Umbilical cord (tissue), 2 donors: Measurements from ENCODE around the gene PDE6A. TPM values are rescaled to one million over a fixed set of nuclear protein-coding genes. Genes with fewer than 3 reads are reported as not detected.

Experiments used
- DNase-seq: peaks from one replicate; pipeline ENCODE4 v3.0.0-alpha.2; 2015; ENCODE audit warnings: low spot score
- total RNA-seq: library from RNA; depleted of rRNA; stranded (reverse); fragments of >200 nt; gene quantifications from one replicate; pipeline ENCODE4 v1.2.3, GENCODE V29; 2014; ENCODE audit warnings: low replicate concordance; ENCODE audit not compliant: insufficient read depth

The PDE6A gene
- 5.3 TPM for total RNA-seq

DNA sequence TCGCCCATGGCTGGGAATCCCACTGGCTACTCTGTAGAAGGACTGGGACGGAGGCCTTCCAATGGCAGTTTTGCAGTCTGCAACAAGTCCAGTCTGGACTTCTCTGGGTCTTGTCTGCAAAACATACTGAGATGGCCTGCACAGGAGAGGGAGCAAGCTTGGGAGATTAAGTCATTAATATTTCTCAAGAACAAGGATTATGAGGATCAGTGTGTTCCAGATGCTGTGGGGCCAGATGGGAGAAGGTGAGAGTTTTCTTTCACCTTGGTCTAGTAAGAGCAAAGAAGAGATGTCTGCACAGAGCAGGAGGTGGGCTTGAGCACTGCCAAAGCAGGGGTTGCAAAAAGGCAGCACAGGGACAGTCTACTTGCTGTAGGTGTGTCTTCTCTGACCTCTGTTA, at the start of gene PDE6A:
TSS of gene PDE6A (minus strand) at position 128 of the 400 bp plus-strand sequence. CDS start at position 8, 120 bp downstream.
- DNase-seq, result no peak

DNA sequence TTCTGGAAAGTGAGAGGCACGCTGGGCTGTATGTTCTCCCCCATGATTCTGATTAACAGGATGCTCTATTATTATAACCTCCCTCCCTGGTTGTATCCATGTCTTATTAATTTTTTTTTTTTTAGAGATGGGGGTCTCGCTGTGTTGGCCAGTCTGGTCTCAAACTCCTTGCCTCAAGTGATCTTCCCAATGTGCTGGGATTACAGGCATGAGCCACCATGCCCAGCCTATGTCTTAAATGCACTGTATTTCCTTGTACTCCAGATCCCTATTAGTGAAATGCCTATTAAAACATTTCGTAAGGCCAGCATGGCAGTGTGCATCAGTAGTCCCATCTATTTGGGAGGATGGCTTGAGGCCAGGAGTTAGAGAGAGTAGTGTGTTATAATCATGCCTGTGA, 48.9 kb upstream of the PDE6A start:
- no peak for DNase-seq

DNA sequence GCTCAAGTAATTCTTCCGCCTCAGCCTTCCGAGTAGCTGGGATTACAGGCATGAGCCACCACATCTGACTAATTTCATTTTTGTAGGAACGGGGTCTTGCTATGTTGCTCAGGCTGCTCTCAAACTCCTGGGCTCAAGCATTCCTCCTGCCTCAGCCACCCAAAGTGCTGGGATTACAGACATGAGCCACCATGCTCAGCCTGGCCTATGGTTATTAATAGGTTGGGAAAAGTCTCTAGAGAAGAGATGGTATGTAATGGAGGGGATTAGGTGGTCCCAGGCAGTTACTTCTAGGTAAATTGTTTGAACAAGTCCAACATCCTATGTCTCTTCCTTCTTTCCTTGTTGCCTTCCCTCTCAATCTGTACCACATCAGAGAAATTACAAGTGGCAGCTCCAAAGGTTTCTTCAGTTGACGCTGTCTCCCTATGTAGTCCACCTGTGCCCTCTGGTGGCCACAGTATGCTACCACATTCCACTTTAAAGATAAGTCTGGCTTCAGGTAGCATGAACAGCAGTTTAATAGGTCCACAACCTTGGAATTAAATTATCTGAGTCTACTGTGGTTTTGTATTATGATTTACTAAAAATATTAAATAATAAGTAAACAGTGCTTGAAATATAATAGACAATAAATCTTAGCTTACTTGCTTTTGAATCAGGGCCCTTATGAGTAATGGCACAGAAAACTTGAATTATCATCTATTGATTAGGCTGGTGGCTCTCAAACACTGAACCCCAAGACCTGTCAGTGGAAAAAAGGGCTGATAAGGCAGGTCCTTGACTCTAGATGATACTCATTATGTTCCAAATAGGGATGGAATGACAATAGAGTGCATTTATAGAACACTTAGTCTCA, 46.2 kb upstream of the PDE6A start:
- peak; percentile 82 for DNase-seq

DNA sequence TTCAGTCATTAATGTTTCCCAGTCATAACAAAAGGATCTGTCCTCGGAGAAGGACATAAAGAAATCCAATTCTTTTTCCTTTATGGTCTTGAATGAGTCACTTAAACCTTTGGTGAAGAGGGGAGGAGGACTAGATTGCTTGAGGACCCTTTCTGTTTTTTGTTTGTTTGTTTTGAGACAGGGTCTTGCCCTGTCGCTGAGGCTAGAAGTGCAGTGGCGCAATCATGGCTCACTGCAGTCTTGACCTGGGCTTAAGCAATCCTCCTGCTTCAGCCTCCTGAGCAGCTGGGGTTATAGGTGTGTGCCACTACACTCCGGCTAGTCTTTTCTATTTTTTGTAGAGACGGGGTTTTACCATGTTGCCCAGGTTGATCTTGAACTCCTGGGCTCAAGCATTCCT, 43.5 kb upstream of the PDE6A start:
- DNase-seq, result no peak

DNA sequence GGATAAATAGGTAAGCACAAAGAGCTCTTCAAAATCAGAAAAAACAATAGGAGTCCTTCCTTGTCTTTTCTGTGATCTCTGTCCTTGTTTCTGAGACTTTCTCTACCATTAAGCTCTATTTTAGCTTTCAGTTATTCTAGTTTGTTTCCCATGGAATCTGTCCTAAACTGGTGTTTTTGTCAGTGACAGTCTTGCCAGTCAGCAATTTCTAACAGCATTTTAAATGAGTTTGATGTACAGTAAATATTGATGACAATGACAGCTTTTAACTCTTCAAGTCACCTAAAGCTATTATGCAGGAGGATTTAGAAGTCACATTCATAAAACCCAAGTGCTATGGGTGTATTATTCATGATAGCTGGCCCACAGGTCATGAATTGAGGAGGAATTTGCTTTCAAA, 37.9 kb upstream of the PDE6A start:
- no peak for DNase-seq

DNA sequence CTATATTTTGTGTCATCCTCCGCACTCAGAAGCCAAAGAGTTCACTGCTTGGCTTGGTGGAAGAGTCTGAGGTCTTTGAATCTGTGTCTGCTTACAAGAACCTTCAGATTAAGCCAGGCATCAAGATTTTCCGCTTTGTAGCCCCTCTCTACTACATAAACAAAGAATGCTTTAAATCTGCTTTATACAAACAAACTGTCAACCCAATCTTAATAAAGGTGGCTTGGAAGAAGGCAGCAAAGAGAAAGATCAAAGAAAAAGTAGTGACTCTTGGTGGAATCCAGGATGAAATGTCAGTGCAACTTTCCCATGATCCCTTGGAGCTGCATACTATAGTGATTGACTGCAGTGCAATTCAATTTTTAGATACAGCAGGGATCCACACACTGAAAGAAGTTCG, 36.6 kb upstream of the PDE6A start:
- DNase-seq, result no peak

DNA sequence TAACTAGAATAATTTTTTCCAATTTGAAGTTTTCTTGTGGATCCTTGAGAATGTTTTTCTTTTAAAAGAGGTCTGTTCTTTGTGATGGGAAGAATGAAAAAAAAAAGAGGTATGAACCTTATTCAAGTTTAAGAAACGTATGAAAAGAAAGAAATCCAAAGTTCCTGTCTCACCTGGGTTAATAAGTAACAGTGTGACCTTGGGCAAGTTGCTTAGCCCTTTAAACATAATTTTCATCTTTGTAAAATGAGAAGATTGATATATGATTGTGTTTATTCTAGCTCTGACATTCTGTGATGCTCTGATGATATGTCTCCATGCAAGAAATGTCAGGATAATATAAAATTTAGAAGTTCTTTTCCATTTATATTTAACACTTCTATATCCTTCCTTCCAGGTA, 35.3 kb upstream of the PDE6A start:
- DNase-seq, result no peak

DNA sequence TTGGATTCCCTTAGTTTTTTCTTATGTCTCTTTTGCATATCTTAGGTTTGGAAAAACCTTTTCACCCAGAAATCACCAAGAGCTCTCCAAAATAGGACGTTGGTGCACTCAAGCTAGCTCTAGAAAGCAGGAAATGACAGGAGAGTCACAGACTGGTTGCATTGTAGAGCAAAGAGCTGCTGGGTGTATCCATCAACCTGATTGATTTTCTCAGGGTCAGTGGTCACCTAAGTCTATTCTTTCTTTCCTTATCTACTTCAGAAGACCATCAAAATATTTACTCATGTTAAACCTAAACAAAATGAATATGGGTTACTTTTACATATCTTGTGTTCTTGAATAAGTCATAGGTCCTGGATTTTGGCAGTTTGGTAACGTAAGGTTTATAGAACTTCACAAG, 30.8 kb upstream of the PDE6A start:
- DNase-seq, result no peak

DNA sequence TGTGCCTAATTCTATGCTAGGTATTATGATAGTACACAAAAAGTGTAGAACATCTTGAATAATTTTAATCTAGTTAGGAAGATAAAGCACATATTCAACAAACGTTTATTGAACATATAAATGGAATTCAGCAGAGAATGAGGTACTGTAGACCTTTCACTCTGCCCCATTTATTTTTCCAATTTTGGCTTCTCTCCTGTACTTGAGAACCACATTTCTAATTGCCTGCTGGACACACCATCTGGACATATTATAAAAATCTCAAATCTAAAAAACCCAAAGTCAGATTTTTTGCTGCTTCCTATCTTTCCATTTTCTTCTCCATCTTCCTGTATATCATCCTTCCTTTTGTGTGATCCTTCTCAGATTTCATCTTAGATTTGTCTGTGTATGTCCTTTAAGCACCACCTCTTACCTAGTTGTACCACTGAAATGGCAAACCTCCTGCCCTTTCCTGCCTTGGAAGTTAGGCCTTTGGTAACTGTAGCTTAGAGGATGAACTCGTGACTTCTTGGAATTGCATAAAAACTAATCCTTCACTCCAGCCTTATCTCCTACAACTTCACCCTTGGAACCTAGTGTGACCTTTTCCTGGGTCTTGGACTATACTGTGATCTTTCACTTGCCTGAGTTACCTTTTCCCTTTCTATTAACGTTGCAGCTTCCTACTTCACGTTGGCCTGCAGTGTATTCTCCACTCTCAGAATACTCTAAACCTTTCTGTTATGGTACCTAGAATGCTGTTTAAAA, 24.8 kb upstream of the PDE6A start:
- DNase-seq, result no peak

DNA sequence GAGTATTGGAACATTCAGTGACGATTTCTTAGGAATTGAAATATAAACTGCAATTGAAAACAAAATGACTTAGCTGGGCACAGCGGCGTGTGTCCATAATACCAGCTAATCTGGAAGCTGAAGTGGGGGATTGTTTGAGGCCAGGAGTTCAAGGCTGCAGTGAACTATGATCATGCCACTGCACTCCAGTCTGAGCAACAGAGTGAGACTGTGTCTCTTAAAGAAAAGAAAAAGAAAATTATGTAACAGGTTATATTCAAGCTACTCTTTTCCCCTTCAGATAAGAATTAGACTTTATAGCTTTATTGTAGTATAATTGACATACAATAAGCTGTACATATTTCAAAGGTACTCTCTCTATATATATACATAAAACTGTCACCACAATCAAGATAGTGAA, 22.4 kb upstream of the PDE6A start:
- no peak for DNase-seq

DNA sequence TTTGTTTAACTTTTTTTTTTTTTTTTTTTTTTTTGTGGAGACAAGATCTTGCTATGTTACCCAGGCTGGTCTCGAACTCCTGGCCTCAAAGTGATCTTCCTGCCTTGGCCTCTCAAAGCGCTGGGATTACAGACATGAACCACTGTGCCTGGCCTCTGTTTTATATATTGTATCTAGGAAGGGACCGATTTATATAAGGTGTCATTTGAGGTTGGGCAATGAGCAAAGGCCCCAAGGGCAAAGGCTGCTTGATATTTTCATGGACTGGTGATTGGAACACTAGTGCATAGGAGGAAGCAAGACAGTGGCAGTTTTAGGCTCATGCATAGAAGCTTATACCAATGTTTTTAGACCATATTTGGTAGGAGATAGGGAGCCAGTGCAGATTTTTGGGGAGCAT, 19.1 kb upstream of the PDE6A start:
- no peak for DNase-seq

DNA sequence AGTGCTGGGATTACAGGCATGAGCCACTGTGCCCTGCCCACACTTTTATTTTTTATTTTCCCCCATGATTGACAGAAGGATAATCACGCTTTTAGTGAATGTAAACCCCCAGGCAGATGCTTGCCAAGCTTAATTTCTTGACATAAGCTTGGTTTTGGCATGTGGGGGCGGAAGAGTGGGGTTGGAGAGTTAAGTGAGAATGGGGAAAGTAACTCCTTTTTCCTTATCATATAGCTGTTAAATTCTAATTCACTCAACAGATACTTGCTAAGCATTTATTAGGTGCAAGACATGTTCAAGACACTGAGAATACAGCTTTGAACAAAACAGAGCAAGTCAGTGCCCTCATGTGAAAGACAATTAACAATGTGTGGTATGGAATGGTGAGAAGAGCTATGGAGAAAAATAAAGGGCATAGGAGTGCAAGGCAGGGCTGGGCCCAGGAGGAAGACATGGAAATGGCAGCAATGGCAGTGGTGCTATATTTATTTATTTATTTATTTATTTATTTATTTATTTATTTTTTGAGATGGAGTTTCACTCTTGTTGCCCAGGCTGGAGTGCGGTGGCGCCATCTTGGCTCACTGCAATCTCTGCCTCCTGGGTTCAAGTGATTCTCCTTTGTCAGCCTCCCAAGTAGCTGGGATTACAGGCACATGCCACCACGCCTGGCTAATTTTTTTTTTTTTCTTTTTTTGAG, 18.2 kb upstream of the PDE6A start:
- DNase-seq, result no peak

DNA sequence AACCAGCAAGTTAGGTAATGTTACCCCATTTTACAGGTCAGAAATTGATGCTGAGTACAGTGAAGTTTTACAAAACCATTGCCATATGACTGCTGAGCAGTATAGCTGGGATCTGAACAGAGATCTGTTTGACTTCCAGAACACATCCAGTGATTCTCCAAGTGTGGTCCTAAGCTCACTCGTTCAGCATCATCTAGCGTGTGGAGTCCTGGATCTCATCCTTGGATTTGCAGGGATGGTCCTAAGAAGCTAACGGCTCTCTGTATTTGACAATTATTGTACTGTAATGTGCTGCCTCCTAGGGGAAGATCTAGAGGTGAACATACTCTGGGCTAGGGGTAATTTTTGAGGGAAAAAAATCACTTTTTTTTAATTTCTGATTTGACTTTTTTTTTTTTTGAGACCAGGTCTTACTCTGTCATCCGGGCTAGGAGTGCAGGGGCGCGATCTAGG, 17.4 kb upstream of the PDE6A start:
- peak; percentile 68 for DNase-seq

DNA sequence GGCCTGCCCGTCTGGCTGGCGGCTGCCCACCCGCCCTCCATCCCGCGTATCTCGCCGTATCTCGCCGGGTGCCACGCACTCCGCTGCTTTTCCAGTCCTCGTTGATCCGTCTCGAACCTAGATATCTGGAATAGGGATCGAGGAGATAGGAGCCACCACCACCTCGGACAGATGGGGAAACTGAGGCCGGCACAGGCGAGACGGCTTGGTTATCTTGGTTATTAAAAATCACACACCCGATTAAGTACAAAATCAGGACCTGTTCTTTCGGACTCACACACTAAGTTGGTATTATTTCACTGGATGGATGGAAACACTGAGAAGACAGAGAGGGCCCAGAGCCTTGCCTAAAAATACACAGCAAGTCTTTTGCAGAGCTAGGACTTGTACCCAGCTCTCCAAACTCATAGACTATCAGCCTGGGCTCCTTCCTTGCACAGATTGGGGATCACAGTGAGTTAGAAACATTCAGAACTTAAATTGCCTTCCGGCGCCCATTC, 16.6 kb upstream of the PDE6A start:
- no peak for DNase-seq

DNA sequence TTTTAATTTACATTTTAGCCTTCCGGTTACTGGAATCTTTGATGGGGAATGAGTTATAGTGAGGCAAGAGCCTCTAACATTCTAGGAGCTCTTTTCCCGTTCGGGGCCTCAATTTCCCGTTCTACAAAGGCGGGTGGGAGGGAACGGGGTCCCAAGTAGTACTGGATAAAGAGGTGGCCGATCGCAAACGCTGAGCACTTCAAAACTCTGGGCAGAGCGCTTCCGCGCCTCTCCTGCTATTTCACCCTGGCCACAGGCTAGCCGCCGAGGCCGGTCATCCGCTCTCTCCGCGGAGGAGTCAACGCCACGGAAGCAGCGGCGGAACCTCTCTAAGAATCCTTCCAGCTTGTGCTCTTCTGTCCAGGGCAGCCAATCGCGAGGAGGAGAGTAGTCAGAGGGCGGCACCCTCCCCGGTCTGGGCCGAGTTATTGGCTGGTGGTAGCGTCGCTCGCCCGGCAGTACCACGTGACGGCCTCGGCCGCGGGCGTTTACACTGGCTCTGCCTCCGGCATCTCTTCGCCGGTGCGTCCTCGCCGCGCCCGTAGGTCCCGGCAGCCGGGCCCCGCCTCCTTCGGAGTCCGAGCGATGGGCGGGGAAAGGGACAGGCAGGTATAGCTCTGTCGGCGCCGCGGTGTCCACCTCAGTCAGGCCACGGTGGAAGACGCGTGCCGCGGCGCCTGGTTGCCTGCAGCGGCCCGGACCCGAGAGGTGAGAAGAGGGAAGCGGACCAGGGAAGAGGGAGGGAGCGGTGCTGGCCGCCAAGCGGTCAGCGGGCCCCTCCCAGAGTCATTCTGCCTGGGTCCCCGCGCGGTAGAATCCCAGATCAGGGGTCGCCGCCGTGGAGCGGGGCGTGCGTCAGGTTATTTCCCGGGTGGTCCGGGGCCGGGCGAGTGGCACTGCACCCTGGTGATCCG, 15.9 kb upstream of the PDE6A start, which contains the start of gene SLC26A2:
TSS of gene SLC26A2 (plus strand) at position 487 of the 914 bp plus-strand sequence. CDS start 16,895 bp downstream, outside the sequence.
- DNase-seq, result peak; percentile 99

DNA sequence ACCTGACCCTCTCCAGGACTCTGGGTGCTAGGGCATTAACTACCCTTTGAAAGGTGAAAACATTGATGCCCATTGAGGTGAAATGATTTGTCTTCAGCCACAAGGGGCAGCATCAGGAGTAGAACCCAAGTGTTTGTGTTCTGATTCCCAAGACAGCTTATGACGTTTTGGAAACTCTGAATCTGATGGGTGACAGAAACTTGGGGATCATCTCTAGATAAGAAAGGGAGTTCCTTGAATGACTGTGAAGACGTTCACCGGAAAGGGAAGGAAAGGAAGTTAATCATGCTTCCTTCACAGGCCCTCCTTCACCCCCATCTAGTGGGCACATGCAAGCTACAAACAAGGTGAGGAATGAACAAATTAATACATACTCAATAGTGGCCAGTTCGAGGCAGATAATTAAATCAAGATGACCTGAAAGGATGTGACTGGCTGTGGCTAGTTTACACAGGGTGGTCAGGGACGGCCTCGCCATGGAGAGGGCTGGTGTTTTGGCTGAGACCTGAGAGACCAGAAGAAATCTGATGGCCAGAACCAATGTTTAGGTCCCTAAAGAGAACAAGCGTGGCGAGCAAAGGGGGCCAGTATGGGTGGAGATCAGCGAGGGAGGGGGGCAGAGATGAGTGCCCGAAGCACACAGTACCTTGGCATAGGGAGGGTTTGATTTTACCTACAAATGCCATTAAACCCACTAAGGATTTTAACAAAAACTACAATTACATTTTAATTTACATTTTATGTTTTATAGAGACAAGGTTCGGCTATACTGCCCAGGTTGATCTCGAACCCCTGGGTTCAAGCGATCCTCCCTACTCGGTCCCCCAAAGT, 15.0 kb upstream of the PDE6A start:
- DNase-seq, result peak; percentile 74

DNA sequence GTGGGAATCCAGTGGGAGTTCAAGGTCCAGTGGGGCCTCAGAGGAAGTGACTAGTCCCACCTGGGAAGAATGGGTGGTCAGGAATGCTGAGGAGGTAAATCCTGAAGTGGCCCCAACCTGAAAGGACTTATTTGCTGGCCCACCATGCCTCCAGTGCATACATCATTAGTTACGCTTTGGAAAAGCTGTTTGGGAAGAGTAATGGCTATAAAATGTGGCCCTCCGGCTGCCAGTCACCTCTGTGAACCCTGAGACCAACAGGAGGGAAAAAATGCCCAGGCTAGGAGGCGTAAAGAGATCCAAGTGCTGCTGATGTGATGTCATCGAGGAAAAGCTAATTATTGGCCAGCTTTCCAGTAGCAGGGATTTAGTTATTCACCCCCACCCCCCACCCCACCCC, 13.3 kb upstream of the PDE6A start:
- DNase-seq, result no peak

DNA sequence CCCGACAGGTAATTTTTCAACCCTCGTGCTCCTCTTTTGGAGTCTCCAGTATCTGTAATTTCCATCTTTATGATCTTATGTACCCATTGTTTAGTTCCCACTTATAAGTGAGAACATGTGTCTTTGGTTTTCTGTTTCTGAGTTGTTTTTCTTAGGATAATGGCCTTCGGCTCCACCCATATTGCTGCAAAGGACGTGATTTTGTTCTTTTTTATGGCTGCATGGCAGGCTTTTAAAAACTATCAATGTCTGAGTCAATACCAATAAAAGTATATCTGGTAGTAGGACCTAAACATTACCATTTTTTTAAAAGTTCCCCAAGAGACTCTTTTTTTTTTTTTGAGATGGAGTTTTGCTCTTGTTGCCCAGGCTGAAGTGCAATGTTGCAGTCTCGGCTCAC, 12.1 kb upstream of the PDE6A start:
- DNase-seq, result no peak

DNA sequence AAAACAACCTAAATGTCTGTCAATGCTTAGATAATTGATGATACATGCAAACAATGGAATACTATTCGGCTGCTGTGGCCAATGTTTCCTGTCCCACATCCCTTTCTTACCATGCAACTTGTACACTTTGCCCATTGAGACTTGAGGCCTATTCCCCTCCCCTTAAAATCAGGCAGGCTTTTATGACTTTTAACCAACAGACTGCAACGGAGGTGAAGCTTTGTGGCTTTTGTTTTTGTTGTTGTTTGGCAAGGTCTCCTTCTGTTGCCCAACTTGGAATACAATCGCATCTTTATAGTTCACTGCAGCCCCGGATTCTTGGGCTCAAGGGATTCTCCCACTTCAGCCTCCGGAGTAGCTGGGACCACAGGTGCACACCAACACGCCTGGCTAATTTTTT, 10.2 kb upstream of the PDE6A start:
- no peak for DNase-seq
